ENCODE data around the gene C20orf202.

Gene C20orf202

GRCh38 chr20:1185316-1185741 is 17.9 kb upstream of the C20orf202 start:
- no peak for DNase-seq

DNA sequence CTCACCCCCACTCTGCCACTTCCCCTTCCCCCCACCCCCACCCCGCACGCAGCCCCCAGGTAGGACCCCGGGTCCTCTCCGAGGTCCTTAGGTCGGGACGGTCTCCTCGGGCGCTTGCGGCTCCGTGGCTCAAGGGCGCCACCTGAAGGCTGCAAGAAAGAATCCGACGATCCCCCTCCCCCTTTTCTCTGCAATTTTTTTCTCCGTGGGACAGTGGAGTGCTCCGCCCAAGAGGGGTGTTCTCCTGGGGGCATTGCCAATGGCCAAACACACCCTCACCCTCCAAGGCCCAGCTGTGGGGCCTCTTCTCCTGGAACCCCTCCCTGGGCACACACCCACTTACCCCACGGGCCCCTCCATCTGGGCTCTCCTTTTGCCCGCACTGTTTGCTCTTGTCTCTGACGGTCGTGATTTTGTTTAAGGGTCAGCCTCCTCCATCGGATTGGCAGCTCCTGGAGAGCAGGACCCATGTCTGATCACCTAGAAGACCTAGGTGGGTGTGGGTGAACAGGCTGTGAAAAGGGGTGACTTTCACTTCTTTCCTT is 17.4 kb upstream of the C20orf202 start:
- DNase-seq = no peak

DNA sequence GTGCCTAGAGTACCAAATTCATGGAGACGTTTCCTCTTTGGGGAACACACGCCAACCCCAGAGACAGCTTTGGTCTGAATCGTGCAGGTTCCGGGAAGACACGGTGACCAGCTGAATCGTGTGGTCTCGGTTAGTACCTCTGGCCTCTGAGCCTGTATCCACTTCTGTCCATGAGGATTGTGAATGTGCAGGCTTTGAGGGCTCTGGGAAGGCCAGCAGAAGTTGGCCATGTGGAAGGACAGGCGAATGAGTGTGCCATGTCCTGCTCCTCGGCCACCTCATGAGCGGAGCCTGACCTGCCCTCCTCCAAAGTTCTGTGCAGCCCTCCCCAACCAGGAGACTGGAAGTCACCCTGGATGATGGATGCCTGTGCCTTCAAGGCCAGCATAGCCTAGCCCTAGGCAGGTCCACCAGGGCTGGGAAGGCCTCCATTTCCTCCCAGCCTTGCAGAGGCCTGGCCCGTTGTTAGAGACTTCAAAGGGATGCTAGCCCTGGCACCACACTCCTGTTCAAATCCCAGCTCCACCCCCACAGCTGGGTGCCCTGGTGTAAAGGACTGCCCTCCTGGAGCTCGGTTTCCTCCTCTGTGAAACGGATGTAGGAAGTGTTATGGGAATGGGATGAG is 16.8 kb upstream of the C20orf202 start:
- DNase-seq = no peak

DNA sequence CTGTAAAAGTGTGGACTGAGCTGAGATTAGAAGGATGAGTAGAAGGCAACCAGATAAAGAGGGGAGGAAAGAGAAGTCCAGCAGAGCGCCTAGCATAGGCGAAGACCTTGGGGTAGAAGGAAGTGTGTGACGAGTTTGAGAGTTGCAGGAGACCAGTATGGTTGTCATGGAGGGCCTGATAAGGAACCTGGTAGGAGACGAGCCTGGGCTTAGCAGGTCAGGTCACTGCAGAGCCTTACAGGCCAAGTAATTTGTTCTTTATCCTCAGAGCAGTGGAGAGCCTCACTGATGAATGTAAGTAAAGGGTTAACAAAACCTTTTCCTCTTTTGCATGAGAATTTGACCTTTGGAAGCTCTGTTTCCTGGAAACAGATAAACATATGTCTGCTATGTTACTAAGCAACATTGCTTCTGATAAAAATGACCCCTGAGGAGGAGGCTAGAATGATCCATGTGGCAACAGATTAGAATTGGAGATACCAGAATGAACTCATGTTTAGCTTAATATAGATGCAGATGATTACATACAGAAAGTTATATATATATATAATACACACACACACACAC is 15.6 kb upstream of the C20orf202 start:
- no peak for DNase-seq

DNA sequence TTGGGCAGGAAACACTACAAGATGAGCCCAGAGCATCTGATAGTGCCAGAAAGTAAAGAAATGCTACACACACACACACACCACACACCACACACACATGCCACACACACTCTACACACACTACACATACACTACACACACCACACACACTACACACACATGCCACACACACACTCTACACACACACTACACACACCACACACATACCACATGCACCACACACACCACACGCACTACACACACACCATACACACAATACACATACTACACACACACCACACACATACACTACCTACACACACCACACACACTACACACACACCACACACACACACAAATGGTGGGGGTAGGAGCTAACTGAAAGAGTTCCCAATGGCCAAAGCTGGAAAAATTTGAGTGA is 14.9 kb upstream of the C20orf202 start:
- no peak for DNase-seq

GRCh38 chr20:1189827-1190226 is 13.4 kb upstream of the C20orf202 start:
- DNase-seq = no peak

- DNase-seq = no peak
Observed at GRCh38 chr20:1190847-1191246, 12.4 kb upstream of the C20orf202 start.

DNA sequence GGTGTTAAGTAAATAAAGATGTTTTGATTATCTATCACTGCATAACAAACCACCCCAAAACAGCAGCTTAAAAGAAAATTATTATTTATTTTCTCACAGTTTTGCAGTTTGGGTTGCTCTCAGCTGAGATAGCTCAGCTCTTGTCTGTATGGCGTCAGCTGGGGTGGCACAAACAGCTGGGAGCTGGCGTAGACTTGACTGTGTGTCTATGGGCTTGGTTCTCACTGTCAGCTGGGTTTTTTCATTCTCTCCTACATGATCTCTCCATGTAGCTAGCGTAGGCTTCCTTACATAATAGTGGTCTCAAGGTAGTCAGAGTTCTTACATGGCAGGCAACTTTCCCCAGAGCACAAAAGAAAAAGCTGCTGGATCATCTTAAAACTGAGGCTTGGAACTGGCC is 12.0 kb upstream of the C20orf202 start:
- no peak for DNase-seq

GRCh38 chr20:1195226-1195625 is 8.0 kb upstream of the C20orf202 start:
- no peak for DNase-seq

DNA sequence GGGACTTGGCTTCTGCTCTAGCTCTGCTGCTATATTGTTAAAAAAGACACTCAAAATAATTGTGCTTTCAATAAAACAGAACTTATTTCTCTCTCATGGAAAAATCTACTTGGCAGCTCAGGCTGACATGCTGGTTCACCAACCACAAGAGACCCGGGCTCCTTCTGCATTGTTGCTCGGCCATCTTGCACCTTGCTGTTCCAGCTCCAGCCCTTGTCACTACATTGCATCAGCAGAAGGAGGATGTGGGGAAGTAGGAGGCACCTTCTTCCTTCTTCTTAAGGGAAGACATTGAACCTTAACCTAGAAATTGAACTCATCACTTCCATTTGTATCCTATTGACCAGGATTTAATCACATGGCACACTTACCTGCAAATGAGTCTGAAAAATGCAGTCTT is 6.6 kb upstream of the C20orf202 start:
- DNase-seq = no peak

DNA sequence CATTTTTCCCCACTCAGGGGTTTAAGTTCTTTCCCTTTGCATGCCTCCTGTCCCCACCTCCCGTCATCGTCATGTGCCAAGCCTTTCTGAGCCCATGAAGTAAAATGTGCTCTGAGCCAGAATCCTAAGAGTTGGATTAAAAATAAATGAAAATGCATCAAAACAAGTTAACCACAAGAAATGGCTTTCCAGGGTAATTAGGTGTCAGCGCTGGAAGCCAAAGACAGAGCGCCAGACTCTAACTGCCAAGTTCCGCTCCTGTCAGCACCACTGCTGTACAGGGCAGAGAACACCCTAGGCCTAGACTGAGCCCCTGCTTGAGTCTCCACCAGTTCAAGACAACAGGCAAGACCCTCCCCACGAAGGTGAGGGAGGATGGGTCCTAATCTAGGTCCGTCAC is 5.5 kb upstream of the C20orf202 start:
- DNase-seq = no peak

- no peak for DNase-seq
Observed at GRCh38 chr20:1198751-1199150, 4.5 kb upstream of the C20orf202 start.

DNA sequence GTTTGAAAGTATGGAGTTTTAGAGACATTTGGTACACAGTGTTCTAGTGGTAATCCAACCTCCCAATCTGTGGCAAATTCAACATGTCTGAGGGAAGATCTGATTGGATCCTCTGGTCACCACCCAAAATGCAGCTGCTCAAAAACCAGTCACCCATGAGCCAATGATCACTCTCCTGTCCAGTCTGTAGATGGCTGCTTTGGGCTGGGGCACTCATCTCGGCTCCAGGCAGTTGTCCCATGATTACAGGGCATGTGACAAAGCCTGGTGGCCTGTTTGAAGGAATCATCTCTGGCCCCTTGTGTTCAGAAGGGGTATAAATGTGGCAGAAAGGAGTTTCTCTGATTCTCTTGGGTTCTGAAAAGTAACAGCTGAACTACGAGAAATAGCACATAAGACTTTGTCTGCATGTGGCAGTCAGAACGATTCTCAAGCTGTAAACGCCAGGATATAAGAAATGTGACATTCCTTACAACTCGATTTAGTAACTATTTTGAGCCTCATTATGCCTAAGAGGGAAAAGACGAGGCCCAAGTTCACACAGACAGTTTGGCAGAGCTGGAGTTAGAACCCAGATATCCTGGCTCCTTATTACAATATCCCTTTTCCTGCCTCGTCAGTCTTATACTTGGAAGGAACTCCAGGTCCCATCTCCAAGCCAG is 3.9 kb upstream of the C20orf202 start:
- no peak for DNase-seq

- DNase-seq = no peak
Observed at GRCh38 chr20:1199964-1200363, 3.3 kb upstream of the C20orf202 start.

DNA sequence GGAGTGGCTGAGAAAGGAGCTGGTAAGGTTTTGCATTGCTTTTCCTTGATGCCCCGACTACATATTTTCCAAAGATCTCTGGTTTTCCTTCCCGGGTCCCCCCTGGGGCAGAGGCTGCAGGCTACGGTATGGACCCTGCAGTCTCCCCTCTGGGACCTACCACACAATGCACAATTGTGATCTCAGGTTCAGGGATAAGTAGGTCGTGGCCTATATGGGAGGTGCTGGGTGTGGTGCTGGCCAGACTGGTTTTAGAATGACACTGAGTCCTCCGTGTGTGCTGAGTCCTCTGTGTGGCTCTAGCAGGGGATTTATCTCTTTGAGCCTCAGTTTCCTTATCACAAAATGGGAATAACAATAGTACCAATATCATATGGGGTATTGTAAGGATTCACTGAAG is 376 bp downstream of the C20orf202 start:
- DNase-seq = no peak

DNA sequence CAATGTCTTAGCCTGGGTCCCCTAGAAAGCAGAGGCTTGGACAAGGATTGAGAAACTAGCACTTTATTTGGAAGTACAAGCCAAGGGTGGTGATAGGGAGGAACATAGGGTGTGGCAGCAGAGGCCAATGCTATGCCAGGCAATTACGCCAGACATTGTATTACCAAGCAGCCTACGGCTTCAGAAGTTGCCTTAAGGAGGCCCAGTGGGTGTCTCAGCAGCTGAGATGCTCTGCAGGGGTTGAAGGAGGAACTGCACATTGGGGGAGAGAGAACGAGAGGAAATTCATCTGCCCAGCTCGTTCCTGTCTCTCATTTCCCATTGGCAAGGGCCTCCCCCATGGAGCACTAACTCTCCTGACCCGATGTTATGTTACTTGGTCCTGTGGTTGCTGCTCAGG is 859 bp downstream of the C20orf202 start:
- no peak for DNase-seq

- no peak for DNase-seq
Observed at GRCh38 chr20:1204576-1204975, 1.3 kb downstream of the C20orf202 start.

DNA sequence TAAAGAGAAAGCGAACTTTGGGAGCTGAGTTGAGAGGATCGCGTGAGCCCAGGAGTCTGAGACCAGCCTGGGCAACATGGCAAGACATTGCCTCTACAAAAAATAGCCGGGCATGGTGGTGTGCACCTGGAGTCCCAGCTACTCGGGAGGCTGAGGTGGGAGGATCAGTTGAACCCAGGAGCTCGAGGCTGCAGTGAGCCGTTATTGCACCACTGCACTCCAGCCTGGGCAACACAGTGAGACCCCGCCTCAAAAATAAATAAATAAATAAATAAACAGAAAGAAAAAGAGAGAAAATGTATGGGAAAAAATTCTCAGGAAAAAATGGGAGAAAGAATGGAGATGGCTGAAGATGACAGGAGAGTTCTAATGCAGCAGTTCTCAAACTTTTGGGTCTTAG is 2.5 kb downstream of the C20orf202 start:
- no peak for DNase-seq

DNA sequence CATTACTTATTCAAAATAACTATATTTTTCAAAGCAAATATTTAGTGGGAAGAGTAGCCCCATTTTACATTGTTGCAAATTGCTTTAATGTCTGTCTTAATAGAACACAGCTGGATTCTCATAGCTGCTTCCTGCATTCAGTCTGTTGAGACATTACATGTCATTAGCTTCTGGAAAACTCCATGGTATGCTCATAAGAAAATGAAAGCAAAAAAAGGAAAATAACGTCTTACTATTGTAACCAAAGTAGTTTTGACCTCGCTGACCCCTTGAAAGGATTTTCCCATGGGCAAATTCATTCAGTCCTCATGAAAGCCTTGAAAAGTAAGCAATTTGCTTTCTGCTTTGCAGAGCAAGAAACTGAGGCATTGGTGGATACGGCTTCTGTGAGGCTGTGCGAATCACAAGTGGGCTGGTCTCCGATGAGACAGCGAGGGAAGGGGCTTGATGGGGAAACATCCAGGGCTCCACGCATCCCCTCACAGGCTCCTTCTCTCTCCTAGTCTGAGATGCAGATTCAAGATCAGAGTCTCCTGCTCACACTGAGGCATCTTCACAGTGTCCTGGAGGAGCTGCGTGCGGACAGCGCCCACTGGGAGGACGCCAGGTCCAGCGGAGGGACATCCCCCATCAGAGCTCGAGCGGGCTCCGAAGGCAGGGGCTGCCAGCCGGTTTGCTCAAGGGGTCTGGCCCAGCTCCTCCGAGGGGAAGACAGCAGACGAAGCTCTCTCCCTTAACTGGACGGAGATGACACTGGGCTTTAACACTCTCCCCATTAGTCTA is 3.3 kb downstream of the C20orf202 start:
- no peak for DNase-seq

DNA sequence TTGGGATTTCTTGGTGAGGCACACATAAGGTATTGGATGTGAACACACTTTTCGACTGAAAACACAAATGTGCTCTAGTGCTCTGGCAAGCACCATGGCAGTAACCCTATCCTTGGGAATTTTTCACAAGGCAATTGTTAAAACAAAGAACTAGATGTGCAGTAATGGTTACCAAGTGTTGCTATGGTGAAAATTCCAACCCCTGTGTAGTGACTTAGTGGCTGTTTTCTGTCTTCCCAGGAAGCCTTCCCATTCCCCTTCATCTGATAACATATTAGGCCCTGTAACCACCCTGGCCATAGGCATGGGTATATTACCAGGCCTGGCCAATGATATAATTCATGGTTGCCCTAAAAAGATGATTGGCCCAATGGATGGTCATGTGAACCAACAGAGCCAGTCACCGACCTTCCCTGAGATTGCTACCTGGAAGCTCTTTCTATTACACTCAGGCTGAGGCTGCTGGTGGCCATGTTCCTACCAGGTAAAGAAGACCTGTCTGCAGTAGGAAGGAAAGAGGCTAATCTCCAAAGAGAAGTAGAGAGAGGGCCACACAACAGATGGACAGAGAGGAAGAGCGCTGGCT is 4.1 kb downstream of the C20orf202 start:
- DNase-seq = no peak

DNA sequence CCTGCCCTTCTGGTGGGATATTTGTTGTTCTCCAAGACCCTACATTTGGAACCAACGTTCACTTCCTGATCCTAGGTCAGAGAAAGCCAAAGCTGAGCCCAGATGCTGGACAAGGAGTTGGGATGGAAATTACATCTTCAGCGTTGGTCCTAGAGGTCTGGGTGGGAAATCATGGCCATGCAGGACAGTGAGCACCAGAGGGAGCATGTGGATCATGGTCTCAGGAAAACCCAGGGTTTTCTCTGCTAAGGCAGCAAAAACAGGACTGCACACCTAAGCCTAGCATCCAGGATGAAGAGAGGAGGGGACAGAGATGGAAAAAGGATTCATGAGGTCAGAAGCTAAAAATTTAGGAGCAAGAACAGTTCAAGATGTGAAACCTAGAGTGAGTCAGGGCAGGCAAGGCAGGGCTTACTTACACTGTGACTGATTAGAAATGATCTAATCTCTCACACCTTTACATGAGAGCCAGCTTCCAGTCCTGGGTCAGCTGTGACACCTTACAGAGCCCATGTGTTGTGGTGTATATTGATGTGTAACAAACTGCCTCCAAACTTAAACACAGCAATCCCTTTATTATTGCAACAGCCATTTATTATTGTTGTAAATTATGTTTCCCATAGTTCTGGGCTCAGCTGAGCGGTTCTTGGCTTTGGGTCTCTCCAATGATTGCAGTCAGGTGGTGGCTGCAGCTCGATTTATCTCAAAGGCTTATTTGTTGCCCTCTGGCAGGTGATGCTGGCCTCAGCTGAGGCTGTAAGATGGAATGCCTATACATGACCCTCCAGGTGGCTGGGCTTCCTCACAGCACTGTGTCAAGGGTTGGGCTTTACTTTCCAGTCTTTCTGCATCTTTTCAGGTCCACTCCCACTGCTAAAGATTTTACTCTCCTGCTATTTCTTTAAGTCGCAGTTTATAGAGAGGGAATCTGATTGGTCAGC is 6.5 kb downstream of the C20orf202 start:
- no peak for DNase-seq

GRCh38 chr20:1210501-1210900 is 7.2 kb downstream of the C20orf202 start:
- no peak for DNase-seq
